IPS DF 4.7 (cell line): ENCODE results near the gene GAS2L3.

Experiments
- DNase-seq: peaks from one replicate; pipeline ENCODE4 v3.0.0-alpha.2; 2013; ENCODE audit warnings: low spot score; ENCODE audit errors: extremely low read depth

The GAS2L3 gene

GRCh38 chr12:100656856-100657255 lies 83.4 kb downstream of the GAS2L3 start:
- DNase-seq = no peak

DNA sequence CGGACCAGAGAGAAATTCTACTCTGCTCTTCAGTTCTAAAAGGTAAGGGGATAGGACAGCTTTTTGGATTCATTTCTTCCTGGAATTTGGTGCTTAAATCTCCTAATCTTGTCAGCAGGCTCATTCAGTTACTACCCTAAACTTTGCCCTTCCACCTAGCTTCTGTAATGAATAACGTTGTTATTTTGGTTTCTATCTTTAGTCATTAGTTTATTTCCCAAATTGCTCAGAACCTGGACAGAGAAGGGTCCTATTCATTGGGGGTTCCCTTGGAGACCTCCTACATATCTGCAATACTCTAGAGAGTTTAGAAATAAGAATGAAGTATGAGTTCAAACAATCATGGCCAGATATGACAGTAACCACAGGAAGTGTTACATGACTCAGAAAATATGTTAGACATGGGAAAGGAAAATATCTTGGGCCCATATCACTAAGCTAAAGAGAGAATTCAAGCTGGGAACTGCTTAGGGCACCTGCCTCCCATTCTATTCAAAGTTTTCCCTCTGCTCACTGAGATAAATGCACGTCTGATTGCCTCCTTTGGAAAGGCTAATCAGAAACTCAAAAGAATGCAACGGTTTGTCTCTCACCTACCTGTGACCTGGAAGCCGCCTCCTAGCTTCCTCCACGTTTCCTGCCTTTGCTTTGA lies 87.9 kb downstream of the GAS2L3 start:
- no peak for DNase-seq

DNA sequence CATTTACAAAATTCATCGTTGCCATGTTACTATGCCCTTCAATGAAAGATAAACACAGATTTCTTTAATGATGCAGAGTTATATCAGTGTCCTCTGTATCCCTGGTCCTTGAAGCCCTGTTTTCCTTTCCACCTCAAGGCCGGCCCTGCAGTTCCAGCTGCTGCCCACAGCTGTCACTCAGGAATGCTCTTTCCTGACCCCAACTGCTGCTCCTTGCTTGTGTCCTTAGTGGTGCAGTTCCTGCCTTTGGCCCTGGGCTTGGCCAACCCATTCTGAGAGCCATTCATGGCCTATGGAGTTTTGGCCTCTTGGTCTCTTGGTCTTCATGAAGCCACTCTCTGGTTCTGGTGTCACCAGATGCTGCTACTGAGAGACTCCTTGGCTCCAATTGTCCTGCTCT lies 93.1 kb downstream of the GAS2L3 start:
- DNase-seq = no peak

- peak; percentile 64 for DNase-seq
Observed at GRCh38 chr12:100668945-100669536, 95.6 kb downstream of the GAS2L3 start.

DNA sequence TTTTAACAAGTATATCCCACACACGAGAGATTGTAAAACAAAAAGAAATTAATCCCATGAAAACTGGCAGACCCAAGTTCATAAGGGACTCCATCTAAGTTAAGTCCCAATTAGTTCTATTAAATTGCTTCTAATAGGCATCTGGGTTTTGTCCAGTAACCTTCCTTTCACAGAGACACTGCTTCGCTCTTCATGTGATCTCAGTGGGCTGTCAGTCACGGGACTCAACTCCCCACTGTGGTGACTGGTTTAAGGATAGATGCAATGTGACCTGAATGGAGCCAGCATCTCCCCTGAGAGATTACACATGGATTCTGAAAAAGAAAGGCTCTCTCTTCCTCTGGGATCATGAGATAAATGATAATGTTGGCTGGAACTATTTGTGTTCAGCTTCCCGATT lies 96.4 kb downstream of the GAS2L3 start:
- DNase-seq = no peak

GRCh38 chr12:100671396-100672074 lies 98.1 kb downstream of the GAS2L3 start:
- DNase-seq = no peak

DNA sequence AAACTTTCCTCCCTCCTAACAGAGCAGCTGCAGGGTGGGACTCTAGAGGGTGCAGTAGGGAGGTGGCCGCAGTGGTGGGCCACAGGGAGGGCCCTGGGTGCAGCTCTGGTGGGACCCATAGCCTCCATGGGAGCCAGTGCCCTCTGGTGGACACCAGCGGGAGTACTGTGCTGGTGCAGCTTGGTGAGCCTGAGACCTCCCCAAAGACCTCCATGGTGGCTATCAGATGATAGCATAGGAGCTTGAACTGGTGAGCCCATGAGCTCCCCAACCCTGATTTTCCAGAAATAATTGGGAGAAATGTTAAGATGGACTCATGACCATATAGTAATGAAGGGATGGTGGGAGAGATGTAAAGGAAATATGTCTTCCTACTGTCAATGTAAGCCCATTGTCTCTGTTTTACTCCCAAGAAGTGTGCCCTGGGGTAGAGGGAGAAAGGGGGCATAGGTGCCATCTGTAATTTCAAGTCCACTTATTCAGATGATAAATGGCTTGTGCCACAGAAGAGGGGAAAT lies 98.7 kb downstream of the GAS2L3 start:
- peak; percentile 62 for DNase-seq

GRCh38 chr12:100674036-100674888 lies 100.8 kb downstream of the GAS2L3 start:
- no peak for DNase-seq
